Jurkat, Clone E6-1 (cell line): Measurements from ENCODE around the gene KCNAB2.
A peak's percentile ranks its signal among the peaks of the same experiment; 100 is the strongest.
"Not testable (repeated sequence)": the region's sequence is repeated elsewhere in the genome, so short reads cannot be mapped to it uniquely, and the experiment has no call there.

Experiments
- DNase-seq: peaks from one replicate; pipeline ENCODE4 v3.0.0-alpha.2; 2011; ENCODE audit warnings: low read depth, low spot score
- H3K4me3 ChIP-seq: 2 replicates; pipeline ENCODE4 v1.5.1; 2011; ENCODE audit warnings: mild to moderate bottlenecking, low read length, control low read depth, moderate library complexity

The KCNAB2 gene

DNA sequence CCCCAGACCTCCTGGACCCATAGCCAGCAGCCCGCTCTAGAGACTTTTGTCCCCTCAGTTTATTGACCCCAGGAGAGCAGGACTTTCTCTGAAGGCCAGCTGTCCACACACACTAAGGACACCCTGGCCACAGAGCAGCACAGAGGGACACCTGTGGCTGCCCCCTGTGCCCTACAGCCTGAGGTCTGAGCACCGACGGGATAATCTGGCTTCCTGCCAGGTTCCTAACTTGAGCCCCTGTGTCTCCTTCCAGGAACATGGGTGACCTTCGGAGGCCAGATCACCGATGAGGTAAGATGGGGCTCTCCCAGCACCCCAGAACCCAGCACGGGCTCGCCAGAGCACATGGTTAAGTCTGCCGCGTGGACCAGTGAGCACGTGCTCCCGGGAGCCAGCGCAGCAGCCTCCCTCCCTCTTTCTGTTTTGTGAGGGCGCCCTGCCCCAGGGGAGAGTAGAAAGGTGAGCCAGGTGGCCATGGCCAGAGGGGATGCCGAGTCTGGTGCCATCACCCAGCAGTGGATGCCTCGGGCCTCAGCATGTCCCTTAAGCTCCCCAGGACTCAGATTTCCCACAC, 27.9 kb downstream of the KCNAB2 start:
- no peak for DNase-seq
- no peak overlapping the region for H3K4me3 ChIP-seq

DNA sequence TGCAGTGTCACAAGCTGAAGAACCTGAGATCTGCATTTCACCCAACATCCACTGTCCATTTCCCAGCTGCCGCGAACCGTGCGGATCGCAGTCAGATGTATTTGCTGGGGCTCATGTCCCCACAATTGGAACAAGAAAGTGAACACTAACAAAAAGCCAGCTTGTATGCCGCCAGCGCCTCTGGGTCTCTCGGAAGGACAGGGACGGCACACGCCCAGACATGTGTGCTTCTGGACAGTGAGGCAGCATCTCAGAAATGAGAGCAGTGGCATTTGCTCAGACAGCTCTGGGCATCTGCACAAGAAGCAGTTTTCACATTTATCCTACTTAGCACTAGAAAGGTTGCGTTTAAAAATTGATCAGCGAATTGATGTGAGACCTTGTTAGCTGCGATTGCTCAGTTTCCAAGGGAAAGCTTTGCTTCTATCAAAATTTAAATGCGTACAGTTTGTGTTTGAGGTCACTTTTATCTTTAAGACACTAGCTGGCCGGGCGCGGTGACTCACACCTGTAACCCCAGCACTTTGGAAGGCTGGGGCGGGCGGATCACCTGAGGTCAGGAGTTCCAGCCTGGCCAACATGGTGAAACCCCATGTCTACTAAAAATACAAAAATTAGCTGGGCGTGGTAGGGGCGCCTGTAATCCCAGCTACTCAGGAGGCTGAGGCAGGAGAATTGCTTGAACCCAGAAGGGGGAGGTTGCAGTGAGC, 28.7 kb downstream of the KCNAB2 start:
- no peak for DNase-seq

DNA sequence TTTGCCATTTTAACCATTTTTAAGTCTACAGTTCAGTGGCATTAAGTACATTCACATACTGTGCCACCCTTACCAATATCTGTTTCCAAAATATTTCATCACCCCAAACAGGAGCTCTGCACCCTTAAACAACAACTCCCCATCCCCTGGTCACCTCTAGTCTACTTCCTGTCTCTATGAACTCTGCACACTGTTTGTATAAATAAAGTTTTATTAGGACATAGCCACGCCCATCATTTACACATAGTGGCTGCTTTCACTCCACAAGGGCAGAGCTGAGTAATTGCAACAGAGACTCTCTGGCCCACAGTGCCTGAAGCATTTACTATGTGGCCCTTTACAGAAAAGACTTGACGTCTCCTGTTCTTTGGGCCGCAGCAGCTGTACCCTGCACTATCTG, 30.1 kb downstream of the KCNAB2 start:
- no peak overlapping the region for H3K4me3 ChIP-seq
- DNase-seq, result peak; percentile 14

More for the DNA sequence above, 28.7 kb downstream of the KCNAB2 start:
- H3K4me3 ChIP-seq, result no peak overlapping the region

GRCh38 chr1:6077061-6077460, 31.4 kb downstream of the KCNAB2 start:
- not testable (repeated sequence) for H3K4me3 ChIP-seq, DNase-seq

DNA sequence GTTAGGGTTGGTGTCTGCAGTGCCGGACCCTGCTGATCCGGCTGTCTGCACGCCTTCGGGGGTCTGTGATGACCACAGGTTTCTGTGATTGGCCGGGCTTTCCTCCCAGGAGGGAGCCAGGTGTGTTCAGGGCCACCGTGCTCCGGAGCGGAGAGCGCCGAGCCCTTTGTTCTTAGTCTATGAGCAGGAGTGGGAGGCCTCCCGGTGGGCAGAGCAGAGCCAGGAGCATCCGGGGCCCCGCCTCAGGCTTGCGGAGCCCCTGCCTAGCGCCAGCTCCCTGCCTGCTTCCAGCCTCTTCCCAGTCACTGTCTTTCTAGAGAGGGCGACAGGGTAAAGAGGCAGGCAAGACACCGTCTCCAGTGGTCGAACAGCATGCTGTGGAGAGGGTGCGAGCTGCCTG, 31.8 kb downstream of the KCNAB2 start:
- H3K4me3 ChIP-seq, result no peak overlapping the region
- DNase-seq, result no peak

DNA sequence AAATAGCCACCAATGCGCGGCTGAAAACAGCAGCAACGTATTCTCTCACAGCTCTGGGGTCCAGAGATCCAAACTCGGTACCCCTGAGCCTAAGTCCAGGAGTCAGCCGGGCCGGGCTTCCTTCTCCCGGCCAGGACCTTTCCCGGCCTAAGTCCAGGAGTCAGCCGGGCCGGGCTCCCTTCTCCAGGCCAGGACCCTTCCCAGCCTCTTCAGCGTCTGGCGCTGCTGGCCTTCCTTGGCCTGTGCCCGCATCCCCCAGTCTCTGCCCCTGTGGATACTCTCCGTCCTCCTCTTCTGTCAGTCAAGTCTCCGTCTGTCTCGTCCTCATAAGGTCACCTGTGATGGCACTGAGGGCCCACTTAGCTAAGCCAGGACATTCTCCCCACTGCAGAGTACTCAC, 32.2 kb downstream of the KCNAB2 start:
- no peak overlapping the region for H3K4me3 ChIP-seq
- DNase-seq, result no peak

- no peak overlapping the region for H3K4me3 ChIP-seq
- no peak for DNase-seq
Measured at GRCh38 chr1:6080469-6080868, 34.8 kb downstream of the KCNAB2 start.

- no peak overlapping the region for H3K4me3 ChIP-seq
- no peak for DNase-seq
Measured at GRCh38 chr1:6081901-6082300, 36.2 kb downstream of the KCNAB2 start.

DNA sequence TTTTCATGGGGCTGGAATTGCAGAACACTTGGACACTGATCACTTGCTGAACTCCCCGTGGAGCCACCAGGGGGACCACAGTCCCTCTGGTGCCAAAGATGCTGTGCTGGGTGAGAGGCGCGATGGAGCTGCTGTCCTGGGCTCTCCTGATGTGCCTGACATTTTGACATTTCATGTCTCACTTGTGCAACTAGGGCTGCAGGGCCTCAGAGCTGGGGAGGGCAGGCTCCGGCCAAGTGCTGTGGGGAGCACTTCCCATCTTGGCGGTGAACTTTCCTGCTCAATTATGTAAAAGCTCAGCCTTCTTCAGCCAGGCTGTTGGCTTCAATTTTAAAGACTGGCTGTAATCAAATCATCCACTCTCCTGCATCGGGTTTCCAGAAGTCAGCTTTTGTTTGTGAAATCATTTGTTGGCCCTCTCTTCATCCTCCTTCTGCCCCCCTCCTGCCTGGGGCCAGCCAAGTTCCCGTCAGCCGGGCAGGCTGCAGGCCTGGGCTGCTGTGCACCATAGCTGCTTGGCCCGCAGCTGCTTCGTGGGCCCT, 36.8 kb downstream of the KCNAB2 start:
- no peak for DNase-seq
- H3K4me3 ChIP-seq, result no peak overlapping the region

GRCh38 chr1:6083385-6083784, 37.7 kb downstream of the KCNAB2 start:
- no peak overlapping the region for H3K4me3 ChIP-seq
- no peak for DNase-seq

DNA sequence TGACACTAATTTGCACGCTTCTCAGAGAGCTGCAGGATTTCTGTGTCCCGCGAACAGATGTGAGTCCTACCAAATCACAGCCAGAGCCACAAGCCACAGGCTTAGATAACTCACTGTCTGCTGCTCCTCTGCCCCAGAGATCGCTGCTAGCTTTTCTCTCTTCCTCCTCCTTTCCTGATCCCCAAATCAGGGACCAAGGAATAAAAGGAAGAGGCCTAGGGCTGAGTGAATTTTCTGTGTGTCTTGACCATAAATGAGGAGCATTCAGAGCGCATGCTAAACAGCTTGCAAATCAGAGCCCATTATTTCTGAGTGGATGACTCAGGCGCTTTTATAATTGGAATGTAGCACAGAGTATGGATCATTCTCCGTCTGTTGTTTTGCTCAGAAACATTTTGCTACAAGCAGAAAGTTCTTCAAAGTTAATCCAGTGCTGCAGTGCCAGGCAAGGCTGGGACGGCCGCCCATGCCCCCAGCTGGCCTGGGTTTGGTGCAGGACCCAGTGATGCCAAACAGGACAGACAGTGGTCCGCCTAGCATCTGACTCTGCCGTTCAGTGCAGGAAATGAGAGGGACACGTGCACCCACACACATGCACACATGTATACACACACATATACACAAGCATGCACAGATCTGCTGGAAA, 38.2 kb downstream of the KCNAB2 start:
- H3K4me3 ChIP-seq, result no peak overlapping the region
- no peak for DNase-seq

DNA sequence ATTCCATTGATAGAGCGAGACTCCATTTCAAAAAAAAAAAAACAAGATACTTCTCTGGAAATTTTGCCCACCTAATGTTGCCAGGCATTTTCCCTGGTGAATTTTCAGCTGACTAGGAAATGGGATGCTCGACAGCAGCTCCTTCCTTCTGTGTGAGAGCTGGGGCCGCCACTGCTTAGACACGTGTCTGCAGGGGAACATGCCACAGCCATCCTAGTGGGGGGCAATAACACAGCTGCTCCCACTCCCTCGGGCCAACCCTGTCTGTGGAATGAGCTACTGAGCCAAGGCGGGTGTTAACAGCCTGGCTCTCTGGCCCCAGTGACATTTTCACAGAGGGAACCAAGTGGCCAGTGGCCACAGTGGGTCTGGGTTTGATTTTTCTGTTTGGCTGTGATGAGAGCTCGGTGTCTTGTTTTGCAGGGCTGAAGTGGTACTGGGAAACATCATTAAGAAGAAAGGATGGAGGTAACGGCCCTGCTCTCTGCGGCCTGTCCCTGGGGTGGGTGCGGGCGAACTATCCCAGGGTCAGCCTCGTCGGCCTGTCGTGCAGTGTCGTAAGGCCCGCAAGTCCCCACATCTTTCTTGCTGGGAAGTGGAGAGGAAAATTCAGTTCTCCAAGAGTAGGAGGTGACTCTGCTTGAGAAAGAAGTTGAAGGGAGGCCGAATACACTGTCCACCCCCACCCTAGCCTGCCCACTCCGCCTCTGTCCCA, 39.2 kb downstream of the KCNAB2 start:
- no peak overlapping the region for H3K4me3 ChIP-seq
- no peak for DNase-seq

DNA sequence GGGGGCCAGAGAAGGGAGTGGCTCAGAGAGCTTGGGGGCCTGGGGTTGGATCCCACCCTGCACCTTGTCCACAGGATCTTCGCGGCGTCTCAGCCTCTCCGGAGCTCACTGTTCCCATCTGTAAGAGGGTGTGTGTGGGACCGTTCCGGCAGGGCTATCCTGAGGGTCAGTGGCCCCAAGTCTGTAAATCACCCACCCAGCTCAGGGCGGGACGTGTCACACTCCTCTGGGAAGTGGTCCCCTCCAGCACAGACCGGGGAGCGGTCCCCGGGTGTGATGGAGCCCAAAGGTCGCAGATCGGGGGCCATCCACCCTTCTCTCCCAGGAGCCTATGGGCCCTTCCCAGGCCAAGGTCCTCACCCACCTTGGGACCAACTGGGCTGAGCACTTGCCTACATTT, 40.0 kb downstream of the KCNAB2 start:
- no peak for DNase-seq
- H3K4me3 ChIP-seq, result no peak overlapping the region

DNA sequence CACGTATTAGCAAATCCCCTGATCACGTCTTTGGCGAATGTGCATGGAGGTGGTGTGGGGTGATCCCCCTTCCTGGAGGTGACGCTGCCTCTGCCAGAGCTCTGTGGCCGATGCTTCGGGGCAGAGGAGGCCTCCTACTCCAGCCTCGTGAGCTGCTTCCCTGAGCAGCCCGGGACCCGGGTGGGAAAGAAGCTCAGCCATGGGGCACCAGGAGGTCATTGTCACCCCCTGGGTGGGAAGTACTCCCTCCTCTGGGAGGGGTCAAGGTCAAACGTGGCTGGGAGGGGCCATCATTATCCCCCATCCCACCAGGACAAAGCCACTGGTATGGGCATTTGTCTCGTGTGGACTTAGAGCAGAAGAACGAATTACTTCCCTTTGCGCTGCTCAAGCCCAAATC, 40.7 kb downstream of the KCNAB2 start:
- DNase-seq, result no peak
- no peak overlapping the region for H3K4me3 ChIP-seq

DNA sequence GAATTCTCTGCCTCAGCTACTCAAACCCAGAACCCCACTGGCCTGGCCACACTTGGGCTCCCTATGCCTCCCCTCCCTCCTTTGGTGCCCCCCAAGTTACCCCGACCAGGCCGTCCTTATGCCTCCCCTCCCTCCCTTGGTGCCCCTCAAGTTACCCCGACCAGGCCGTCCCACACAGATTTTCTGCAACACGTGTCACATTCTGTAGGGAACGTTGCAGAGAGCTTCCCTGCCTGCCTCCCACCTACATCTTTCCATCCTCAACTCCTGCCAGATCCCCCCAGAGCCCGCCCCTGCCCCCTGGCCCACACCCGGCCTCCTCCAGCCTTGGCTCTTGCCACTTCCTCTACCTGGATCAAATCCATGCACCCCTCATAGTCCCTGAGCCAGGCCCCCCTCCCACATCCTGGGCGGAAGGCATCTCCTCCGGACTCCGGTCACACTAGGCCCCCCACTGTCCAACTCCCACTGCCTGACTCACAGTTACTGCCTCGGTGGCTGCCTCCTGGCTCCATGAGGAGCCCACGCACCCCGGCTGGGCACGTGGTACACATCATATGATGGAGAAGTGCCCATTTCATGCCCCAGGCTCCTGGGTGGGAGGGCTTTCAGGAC, 41.2 kb downstream of the KCNAB2 start:
- H3K4me3 ChIP-seq, result no peak overlapping the region
- no peak for DNase-seq

- no peak for DNase-seq
- no peak overlapping the region for H3K4me3 ChIP-seq
Measured at GRCh38 chr1:6087377-6087772, 41.7 kb downstream of the KCNAB2 start.

DNA sequence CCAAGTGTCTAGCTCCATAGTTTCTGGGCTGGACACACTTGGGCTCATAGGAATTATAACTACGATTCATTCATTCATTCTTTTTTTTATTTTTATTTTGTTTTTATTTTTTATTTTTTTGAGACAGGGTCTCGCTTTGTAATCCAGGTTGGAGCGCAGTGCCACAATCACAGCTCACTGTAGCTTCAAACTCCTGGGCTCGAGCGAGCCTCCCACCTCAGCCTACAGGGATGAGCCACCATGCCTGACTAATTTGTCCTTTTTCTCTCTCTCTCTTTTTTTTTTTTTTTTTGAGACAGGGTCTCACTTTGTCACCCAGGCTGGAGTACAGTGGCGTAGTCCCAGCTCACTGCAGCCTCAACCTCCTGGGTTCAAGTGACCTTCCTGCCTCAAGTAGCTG, 42.3 kb downstream of the KCNAB2 start:
- H3K4me3 ChIP-seq, result no peak overlapping the region
- no peak for DNase-seq

DNA sequence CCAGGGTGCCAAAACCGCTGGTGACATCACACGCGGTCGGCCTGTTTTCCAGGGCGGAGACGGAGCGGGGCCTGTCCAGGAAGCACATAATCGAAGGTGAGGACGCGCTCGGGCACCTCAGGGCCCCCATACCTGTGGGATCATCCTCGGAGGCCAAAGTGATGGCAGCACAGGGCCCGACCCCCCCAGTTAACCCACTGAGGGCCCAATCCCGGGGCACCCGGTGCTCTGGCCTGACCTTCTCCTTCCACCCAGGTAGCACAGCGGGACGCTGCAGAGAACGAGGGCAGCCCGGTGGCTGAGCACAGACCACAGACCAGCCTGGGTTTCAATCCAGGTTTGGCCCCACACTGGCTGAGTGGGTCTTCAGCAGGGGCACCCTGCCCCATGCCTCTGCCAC, 43.3 kb downstream of the KCNAB2 start:
- DNase-seq, result no peak
- H3K4me3 ChIP-seq, result no peak overlapping the region

DNA sequence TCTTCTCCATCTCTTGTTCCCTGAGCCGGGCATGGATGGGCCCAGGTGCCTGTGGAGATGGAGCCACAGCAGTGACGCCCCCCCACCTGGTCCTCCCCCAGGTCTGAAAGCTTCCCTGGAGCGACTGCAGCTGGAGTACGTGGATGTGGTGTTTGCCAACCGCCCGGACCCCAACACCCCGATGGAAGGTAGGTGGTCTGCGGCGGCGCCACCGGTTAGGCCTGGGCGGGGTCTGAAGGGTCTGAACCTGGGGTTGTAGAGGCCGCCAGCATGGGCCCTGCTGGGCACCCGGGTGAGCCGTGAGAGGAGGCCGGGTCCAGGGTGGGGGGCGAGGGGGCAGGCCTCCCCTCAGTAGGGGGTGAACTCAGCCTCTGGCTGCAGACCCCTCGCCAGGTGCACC, 44.6 kb downstream of the KCNAB2 start:
- H3K4me3 ChIP-seq, result no peak overlapping the region
- no peak for DNase-seq
